Activated T-helper 1 cell treated with anti-CD3 and anti-CD28 coated beads, Interleukin-2, amount 50 U/mL, for 16 hours (primary cell): Measurements from ENCODE around the gene TMED4.

Experiments used
- DNase-seq, 2 donors: peaks; one replicate each; pipeline ENCODE4 v3.0.0-alpha.2; 2020; ENCODE audit warnings: low read depth in 1 of 2, low spot score in 1 of 2

The TMED4 gene

DNA sequence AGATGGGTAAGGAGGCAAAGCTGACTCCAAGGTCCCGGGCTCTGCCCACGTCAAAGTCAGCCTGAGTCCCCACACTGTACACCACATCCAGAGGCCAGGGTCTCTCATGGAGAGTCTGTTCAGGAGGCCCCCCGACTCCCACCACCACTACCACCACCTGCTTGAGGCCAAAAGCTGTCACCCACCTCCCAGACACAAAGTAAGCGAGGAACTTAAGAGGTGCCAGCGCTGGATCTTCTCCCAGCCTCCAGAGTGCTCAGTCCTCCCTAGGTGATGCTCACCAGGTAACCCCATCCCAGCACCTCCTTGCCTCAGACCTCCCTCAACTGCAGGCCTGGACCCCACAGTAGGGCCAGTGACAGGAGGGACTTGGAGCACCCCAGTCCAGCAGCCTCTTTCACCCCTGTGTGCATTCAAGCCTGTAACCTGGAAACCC is 41.4 kb downstream of the TMED4 start:
- no peak for DNase-seq

DNA sequence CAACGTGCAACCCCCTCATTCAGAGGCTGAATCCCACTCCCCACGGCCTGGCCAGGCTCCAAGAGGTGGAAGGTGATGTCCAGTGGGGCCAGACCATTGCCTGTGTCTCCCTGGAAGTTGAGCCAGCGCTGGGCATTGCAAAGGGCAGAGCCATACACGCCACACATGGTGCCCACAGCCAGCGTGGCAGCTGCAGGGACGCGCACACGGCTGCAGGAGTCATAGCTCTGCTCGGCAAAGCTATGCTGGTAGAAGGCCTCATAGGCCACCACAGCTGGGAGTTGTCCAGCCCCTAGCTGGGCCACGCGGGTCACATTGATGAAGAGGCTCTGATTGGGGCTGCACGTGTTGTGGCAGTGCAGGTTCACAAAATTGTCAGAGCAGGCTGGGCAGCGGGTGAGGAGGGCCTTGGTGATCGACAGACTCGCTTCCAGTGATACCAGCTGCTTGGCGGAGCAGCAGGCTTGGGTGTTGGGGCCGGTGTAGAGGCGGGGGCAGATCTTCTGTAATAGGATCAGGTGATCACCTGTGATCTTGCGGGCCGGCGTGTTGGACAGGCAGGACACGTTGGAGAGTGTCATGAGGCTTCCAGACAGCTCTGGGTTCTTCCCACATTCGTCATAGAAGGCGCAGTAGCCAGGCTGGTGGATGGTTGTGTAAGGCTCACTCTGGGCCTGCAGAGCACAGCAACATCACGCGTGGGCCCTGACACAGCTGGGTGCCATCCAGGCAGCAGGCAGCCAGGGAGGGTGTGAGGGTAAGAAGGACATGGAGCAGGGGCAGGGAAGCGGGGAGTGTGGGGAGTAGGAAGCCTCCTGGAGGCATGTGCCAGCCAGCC is 42.1 kb downstream of the TMED4 start:
- no peak for DNase-seq

DNA sequence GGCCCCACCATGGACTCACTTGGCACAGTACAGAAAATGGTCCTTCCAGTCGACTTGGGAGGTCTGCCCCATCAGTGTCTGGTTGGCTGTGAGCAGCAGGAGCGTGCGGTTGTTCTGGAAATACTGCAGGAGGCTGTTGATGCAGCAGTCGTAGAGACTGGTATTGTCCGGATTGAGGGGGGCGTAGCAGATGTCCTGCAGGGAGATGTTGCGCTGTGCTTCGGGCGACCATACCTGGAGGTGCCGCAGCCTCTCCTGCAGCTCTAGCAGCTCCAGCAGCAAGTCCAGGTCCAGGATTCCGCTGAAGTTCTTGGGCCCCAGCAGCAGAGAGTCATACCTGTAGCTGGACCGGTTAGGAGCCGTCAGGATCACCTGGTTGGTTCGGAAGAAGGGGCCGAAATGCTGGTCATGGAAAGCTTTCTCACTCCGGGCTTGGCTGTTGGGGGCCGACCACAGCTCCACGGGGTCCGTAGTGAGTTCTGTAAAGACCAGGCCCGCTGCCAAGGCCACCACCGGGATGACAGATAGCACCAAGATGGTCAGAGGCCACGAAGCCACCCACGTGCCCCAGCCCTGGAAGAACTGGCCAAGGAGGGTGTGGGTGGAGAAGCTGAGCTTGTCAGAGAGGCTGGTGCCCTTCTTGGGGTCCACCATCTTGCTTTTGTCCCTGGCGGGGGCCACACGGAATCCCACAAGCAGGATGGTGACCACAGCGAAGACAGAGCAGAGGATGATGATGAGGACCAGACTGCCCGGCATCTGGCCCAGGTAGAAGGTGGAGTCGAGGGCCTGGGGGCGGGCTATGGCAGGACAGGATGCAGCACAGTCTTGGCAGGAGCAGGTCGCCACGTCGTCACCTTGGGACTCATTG is 43.0 kb downstream of the TMED4 start:
- DNase-seq = no peak

DNA sequence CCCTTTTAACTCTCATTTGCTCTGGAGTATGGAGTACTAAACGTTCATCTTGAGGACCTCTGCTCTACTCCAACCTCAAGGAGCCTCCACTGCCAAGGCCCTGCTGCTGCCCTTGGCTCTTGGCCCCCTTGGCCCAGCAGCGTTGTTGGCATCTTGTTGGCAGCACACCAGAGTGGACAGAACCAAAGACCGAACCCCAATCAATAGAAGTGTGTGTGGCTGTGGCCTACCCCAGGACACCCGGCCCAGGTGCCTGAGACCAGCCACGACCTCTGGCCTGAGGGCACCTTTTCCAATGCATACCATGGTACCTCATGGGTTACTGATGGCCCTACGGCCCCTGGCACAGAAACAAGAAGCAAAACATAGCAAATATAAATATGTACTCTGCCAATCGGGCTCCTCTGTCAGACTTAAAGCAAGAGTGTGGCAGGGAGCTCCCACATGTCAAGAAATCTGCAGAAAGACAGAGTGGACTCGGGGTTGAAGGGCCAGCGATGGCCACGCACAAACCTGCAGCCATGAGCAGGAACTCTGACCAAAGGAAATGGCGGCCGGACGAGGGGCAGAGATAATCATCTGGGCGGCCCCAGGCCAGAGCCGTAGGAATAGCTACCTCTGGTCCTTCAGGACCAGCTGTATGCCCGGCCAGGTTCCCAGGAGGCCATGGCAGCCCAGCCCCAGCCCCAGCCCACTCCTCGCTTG is 43.8 kb downstream of the TMED4 start:
- DNase-seq = no peak

DNA sequence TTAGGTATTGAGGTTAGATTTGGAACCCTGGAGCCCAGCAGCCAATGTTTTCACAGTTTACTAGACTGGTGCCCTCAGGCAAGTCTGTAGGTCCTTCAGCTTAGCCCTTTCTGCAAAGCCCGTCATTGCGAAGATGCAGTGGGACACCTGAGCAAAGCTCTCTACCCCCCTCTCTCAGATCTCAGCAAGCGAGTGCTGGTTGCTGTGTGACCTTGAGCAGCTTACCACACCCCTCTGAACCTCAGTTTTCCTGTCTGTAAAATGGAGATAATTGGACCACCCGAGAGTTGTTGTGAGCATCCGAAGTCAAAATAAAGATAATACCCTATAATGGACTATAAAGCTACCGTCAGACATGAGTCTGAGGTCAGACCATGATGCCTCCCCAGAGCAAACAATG is 44.6 kb downstream of the TMED4 start:
- no peak for DNase-seq

DNA sequence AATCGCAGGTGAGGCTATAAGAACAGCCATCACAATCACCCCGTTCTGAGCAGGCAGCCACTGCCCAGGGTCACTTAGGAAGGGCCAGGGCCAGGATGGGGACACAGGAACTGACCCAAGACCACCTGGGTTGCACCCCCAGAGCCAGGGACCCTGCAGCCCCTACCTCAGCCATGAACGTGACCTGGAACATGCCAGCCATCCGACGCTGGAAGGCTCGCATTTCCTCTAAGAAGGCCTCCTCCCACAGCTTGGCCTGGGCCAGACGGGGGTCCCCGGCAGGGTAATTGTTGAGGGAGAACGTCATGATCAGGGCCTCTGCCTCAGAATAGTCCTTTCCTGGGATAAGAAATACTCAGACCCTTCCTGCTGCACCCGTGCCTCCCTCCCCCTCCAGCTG is 45.9 kb downstream of the TMED4 start:
- DNase-seq = no peak

DNA sequence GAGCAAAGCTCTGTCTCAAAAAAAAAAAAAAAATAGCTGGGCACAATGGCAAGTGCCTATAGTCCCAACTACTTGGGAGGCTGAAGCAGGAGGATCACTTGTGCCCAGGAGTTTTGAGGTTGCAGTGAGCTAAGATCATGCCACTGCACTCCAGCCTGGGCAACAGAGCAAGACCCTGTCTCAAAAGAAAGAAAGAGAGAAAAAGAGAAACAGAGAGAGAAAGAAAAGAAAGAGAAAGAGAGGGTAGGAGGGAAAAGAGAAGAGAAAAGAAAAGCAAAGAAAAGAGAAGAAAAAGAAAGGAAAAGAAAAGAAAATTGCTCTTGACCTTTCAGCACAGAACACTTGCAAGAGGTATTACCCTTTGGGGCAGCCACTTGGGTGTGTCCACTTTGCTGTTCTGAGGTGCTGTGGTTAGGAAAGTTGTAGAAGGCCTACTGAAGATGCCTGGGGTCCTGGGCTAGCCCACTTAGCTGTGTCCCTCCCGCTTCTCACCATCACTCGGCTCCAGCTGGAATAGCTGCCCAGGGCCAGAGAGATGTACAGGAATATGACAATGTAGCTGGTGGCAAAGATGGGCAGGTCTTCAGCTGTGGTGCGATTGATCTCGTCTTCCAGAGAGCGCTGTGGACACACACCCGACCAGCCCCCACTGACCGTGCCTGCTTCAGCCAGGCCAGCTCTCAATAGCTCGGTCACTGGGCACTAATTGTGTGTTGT is 46.5 kb downstream of the TMED4 start:
- no peak for DNase-seq

DNA sequence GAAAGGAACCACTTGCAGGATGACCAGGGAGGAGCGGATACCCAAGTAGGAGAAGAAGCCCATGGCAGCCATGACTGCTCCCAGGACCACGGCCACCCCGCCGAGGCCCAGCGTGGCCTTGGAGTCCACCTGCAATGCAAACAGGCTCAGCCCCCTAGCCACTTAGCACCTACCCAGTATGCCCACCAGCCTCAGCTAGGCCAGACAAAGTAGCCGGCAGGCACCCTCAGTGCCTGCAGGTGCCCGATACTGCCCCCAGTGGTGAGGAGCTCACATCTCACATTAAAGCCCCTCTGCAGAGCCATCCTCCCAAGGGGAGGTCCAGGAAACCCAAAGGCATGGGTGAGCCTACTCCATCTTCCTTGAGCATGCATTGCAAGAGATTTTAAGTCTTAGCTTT is 47.5 kb downstream of the TMED4 start:
- DNase-seq = no peak

DNA sequence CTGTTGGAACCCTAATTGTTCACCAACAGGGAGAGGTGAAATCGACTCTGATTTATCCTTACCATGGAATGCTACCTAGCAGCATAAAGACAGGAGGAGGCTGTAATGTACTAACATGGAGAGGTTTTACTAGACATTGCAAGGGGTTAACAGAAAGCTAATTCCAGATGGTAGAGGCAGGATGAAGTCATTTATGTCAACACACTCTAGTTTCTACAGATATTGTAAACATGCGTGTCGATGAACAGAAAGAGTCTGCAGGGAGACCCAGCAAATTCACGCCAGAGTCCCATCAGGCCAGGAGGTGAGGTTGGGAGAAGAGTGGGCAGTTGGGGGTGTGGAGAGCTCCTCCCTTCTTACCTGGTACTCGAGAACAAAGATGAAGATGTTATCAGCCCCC is 47.9 kb downstream of the TMED4 start:
- no peak for DNase-seq

DNA sequence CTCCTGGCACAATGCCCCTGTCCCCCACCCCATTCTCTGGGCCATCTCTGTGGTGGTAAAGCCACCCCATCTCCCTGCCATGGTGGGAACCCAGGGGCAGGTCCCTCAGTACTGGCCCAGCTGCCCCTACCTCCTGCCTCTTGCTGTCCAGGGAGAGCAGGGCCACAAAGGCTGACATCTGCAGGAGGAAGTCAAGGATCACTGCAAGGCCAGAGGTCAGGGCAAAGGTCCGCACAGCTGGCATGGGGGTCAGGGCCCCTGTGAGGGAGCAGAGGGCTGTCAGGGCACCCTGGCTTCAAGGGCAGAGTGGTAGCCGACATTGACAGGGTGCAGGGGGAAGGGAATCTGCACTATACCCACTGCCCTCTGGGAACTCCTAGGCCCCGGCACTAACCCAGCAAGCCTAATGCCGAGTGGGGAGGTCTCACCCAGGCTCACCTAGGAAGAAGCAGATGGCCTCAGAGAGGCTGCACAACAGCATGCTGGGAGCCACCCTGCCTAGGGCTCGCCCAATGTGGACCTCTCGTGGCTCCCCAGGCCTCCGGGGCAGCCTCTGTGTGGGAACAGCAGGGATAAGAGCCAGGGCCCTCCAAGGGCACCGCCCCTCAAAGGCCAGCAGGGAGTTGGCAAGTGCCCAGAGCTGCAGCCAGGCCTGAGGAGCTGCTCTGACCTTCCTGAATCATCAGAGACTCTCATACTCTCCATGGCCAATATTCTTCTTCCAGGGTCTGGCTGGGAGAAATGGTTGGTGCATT is 48.6 kb downstream of the TMED4 start:
- DNase-seq = no peak

DNA sequence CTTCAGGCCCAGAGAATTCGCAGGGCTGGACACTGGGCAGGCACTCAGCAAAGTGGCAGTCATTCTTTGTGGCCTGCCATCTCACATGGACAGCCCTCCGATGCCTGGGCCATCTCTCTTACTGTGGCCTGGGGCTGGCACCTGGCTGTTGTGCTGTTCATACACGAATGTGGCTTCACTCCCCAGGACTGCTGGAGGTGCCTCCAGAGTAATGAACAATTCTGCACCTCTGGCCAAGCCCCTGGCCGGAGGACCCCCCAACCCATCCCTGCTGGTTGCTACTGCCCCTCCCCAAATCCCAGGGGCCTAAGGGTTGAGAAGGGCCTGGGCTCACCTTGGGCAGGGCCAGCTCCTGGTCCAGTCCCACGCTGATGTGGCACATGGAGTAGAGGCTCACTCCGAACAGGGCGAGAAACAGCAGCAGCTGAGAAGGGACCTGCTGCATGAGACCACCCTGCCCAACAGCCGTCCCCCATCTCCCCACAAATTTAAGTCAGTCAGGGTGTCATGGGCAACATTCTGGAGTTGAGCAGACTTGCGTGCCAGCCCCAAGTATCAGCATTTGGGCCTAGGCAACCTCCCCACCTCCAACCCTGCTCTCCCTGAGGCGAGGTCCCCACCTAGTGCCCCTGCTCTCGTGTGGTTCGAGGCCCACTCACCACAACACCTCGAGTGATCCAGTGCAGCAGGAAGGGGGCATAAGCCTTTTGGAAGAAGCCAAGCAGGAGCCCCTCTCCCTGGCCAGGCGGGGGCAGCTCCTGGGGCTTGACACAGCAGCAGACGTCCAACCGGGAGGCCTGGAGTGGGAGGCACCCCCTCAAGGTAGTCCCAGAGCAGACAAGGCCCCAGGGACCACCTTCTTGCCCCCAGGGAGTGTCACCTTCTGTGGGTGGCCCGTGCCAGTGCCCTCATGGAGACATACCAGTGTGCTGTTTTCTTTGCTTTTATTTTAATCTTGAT is 50.3 kb downstream of the TMED4 start:
- DNase-seq = no peak

DNA sequence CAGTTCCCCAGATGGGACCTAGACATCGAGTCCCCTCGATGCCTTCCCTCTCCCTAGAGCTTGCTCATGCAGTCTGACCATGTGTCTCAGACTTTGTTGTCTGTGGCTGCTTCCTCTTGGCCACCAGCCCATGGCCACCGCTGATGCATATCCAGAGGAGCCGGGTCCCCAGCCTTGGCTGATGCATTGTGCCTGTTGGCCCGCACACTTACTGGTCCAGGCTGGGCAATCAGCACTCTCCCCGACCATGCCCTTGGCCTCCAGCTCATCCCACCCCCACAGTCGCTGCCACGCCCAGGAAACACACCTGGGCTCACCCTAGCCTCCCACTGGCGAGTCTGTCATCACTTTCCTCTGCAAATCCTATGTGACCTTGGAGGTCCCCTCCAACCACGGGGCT is 51.0 kb downstream of the TMED4 start:
- DNase-seq = no peak
